Thoracic aorta (tissue), 2 donors: ENCODE measurements around the gene BCL2L1. TPM values are rescaled to one million over a fixed set of nuclear protein-coding genes. Genes with fewer than 3 reads are reported as not detected.

ENCODE experiments used
- ATAC-seq: fragments of 150-250 bp; one replicate; pipeline ENCODE4 v1.8.0; 2017; ENCODE audit warnings: low read depth; ENCODE audit not compliant: insufficient number of reproducible peaks, low FRiP score
- DNase-seq: peaks from one replicate; pipeline ENCODE4 v3.0.0-alpha.2; 2020; ENCODE audit warnings: low spot score
- H3K27ac ChIP-seq, 2 donors: fragments of 200-600 bp; sonication (generic); 1 replicate in 1 of 2; 2 replicates in 1 of 2; pipeline ENCODE4 v1.5.1; 2016; ENCODE audit warnings: mild to moderate bottlenecking in 2 of 2, moderate library complexity in 2 of 2
- H3K27me3 ChIP-seq: fragments of 200-600 bp; sonication (generic); replicated peaks from 2 replicates; pipeline ENCODE4 v1.6.0; 2016; ENCODE audit warnings: mild to moderate bottlenecking; ENCODE audit not compliant: insufficient read depth
- H3K36me3 ChIP-seq: fragments of 200-600 bp; sonication (generic); one replicate; pipeline ENCODE4 v1.5.1; 2016
- H3K4me1 ChIP-seq, 2 donors: fragments of 200-600 bp; sonication (generic); 1 replicate in 1 of 2; 2 replicates in 1 of 2; pipeline versions ENCODE4 v1.5.1 to v1.6.0; 2016; ENCODE audit warnings: low read depth in 2 of 2, mild to moderate bottlenecking in 1 of 2; ENCODE audit not compliant: control insufficient read depth in 1 of 2
- H3K4me3 ChIP-seq: fragments of 200-600 bp; sonication (generic); 2 replicates; pipeline ENCODE4 v1.5.1; 2016; ENCODE audit warnings: mild to moderate bottlenecking
- H3K9me3 ChIP-seq: fragments of 200-600 bp; sonication (generic); 2 replicates; pipeline ENCODE4 v1.5.1; 2016
- total RNA-seq, 2 donors: library from RNA; depleted of rRNA; stranded (reverse); fragments of >200 nt; gene quantifications; one replicate each; pipeline versions ENCODE4 v1.1.0 to v1.2.3, GENCODE V29; 2016
- TF ChIP-seq, protein P1 (sequence below): fragments of 200-600 bp; sonication (generic); IDR thresholded peaks from one replicate; pipeline ENCODE4 v1.5.1; 2019; ENCODE audit warnings: antibody characterized with exemption

Gene BCL2L1
- total RNA-seq, 2 donors from 2014 or later: 137 to 187 TPM

DNA sequence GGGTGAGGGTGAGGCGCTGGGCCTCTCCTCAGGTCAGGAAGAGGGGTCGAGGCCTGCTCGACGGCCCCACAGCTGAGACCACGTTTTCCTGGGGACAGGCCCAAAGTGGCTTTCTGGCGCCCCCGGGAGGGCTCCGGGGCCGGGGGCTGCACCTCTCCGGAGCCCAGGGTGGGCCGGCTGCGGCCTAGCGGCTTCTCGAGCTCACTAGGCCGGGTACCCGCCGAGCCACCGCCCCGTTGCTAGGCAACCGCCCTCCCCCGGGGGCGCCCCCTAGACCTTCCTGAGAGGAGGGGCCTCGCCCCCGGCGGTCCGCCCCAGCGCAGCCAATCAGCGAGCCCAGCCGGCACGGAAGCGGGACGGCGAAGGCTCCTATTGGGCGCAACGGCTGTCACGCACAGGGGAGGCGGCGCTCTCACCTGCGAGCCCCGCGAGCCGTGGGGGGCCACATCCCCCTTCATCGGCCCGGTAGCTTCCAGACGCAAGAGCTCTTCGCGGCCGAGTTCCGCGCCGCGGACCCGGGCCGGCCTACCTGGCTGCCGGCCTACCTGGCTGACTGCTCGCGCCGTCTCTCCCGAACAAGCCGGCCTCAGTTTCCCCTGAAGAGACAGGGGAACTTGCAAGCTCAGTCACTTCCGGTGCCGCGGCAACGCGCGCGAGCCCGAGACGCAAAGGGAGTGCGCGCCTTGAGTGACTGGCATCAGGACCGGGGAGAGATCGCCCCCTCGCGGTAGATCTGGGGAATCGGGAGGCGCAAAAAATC, 831 bp upstream of the BCL2L1 start:
- Histone ChIP-seq H3K27ac (peak overlapping the region; percentile 98), H3K9me3 (no peaks in the 10 kb centered on the region), H3K4me3 (peak overlapping the region; percentile 93), H3K27me3 (no peaks in the 10 kb centered on the region), H3K36me3 (no peaks in the 10 kb centered on the region), H3K4me1 (peaks cover 10 to 12% of the 10 kb centered on the region in 2 donors)
- peak; percentile 85 for DNase-seq
- TF ChIP-seq, protein P1, sequence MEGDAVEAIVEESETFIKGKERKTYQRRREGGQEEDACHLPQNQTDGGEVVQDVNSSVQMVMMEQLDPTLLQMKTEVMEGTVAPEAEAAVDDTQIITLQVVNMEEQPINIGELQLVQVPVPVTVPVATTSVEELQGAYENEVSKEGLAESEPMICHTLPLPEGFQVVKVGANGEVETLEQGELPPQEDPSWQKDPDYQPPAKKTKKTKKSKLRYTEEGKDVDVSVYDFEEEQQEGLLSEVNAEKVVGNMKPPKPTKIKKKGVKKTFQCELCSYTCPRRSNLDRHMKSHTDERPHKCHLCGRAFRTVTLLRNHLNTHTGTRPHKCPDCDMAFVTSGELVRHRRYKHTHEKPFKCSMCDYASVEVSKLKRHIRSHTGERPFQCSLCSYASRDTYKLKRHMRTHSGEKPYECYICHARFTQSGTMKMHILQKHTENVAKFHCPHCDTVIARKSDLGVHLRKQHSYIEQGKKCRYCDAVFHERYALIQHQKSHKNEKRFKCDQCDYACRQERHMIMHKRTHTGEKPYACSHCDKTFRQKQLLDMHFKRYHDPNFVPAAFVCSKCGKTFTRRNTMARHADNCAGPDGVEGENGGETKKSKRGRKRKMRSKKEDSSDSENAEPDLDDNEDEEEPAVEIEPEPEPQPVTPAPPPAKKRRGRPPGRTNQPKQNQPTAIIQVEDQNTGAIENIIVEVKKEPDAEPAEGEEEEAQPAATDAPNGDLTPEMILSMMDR: peak; percentile 95
- ATAC-seq: peak; percentile 79

DNA sequence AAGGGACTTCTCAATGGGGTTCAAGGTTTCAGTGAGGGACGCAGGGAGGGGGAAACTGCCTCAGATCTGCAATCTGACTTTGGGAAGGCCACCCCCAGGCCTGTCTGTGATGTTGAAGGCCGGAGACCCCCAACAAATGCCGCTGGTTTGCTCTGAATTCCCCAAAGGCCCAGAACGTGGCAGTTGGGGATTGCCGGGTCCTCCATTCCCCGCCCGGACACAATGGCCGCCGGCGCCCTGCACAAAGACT, 326 bp upstream of the BCL2L1 start:
- H3K9me3 ChIP-seq: no peaks in the 10 kb centered on the region
- H3K27me3 ChIP-seq: no peaks in the 10 kb centered on the region
- ATAC-seq (no peak), DNase-seq (no peak)
- H3K4me3 ChIP-seq: peak overlapping the region; percentile 93
- no peaks in the 10 kb centered on the region for H3K36me3 ChIP-seq
- H3K27ac ChIP-seq: peak overlapping the region; percentile 98
- H3K4me1 ChIP-seq: peaks cover 15 to 16% of the 10 kb centered on the region in 2 donors
- TF ChIP-seq, protein P1: peak; percentile 25

DNA sequence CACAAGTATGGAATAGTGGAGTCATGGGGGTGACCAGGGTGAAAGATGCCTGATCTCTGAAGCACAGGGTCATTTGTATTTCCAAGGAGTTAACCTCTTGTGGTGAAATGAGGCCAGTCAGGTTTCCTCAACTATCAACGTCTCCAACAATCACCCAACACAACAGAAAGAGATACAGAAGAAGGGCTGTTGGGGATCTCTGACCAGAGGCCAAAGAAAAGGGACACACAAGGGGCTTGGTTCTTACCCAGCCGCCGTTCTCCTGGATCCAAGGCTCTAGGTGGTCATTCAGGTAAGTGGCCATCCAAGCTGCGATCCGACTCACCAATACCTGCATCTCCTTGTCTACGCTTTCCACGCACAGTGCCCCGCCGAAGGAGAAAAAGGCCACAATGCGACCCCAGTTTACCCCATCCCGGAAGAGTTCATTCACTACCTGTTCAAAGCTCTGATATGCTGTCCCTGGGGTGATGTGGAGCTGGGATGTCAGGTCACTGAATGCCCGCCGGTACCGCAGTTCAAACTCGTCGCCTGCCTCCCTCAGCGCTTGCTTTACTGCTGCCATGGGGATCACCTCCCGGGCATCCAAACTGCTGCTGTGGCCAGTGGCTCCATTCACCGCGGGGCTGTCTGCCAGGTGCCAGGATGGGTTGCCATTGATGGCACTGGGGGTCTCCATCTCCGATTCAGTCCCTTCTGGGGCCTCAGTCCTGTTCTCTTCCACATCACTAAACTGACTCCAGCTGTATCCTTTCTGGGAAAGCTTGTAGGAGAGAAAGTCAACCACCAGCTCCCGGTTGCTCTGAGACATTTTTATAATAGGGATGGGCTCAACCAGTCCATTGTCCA, 1.0 kb downstream of the BCL2L1 start:
- Histone ChIP-seq H3K9me3 (no peaks in the 10 kb centered on the region), H3K27me3 (no peaks in the 10 kb centered on the region), H3K36me3 (no peaks in the 10 kb centered on the region), H3K4me3 (peak overlapping the region; percentile 93), H3K27ac (peak overlapping the region; percentile 98), H3K4me1 (peaks cover 28% of the 10 kb centered on the region in 2 donors)
- DNase-seq: no peak
- no peak for ATAC-seq
- TF ChIP-seq, protein P1: no peak

DNA sequence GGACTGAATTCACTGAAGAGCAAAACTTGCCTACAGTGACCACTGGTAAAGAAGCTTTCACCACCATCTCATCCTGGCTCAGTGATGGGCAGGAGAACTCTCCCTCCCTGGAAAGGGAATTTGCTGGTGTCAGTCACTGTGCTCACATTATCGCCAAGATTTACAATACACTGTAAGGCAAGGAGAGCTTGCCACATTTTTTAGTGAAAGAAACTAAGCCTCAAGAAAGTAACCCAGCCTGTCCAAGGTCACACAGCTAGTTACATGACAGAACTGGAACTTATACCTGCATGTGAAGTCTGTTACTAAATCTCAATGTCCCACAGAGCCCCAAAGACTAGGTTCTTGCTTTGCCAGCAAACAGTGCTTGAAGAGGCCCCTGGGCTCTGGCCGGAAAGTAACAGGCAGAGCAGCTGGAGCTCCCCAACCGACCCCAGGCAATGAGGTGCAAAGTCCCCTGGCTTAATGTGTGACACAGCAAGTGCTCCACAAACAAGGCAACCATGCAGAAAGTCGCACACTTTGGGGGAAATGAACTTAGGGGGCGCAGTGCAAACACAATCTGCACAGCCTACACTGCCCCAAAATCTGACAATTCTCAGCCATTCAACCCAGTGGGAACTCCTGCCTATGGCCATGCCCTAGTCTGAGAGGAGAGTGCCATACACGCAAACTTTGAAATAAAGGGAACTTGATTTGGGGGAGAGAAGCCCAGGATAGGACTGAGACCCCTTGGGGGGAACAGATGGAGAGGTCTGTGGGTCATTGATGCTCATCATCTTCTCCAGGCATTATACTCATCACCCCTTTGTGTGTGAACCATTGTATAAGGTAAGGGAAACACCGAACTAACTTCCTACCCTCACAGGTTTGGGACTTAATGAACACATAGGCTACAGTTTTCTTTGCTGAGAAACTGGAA, 1.9 kb downstream of the BCL2L1 start:
- peak overlapping the region; percentile 93 for H3K4me3 ChIP-seq
- DNase-seq: no peak
- peak overlapping the region; percentile 98 for H3K27ac ChIP-seq
- peaks cover 35 to 37% of the 10 kb centered on the region in 2 donors for H3K4me1 ChIP-seq
- no peaks in the 10 kb centered on the region for H3K27me3 ChIP-seq
- no peaks in the 10 kb centered on the region for H3K9me3 ChIP-seq
- ATAC-seq: no peak
- no peaks in the 10 kb centered on the region for H3K36me3 ChIP-seq
- TF ChIP-seq, protein P1: no peak
